DND-41 (cell line): ENCODE results near the gene OTUB1.
A peak's percentile ranks its signal among the peaks of the same experiment; 100 is the strongest.

Experiments used
- ATAC-seq: fragments of 200-7000 bp; cut with Tn5 transposase; 3 replicates; pipeline ENCODE4 v1.9.1; 2021; ENCODE audit warnings: low read depth; ENCODE audit not compliant: insufficient read depth
- DNase-seq: peaks from one replicate; pipeline ENCODE4 v3.0.0-alpha.2; 2020
- H2AFZ ChIP-seq: 2 replicates; pipeline ENCODE4 v1.6.0; 2012; ENCODE audit warnings: low read depth, low read length
- H3K27ac ChIP-seq: 2 replicates; pipeline ENCODE4 v1.5.1; 2012; ENCODE audit warnings: low read length, inconsistent platforms
- H3K27me3 ChIP-seq: fragments of 200-600 bp; sonication (generic); 2 replicates; pipeline ENCODE4 v1.6.0; 2012; ENCODE audit warnings: low read length, mild to moderate bottlenecking, inconsistent platforms; ENCODE audit not compliant: insufficient read depth, poor library complexity
- H3K36me3 ChIP-seq: 2 replicates; pipeline ENCODE4 v1.5.1; 2012; ENCODE audit warnings: low read length, inconsistent platforms; ENCODE audit not compliant: insufficient read depth
- H3K4me1 ChIP-seq: 2 replicates; pipeline ENCODE4 v1.5.1; 2012; ENCODE audit warnings: mild to moderate bottlenecking, low read length; ENCODE audit not compliant: insufficient read depth
- H3K4me2 ChIP-seq: 2 replicates; pipeline ENCODE4 v1.6.0; 2012; ENCODE audit warnings: mild to moderate bottlenecking, moderate library complexity, low read length, inconsistent platforms; ENCODE audit not compliant: insufficient read depth
- H3K4me3 ChIP-seq, 2 experiments: fragments of 200-600 bp in 1 of 2; shearing (Covaris generic) in 1 of 2; 2 replicates each; pipeline ENCODE4 v1.5.1; 2012 to 2016; ENCODE audit warnings: inconsistent platforms in 2 of 2, low read length in 2 of 2, mild to moderate bottlenecking in 2 of 2, low read depth in 1 of 2, moderate library complexity in 1 of 2
- H3K79me2 ChIP-seq: 2 replicates; pipeline ENCODE4 v1.6.0; 2012; ENCODE audit warnings: low read length, inconsistent platforms; ENCODE audit not compliant: insufficient read depth
- H3K9ac ChIP-seq: 2 replicates; pipeline ENCODE4 v1.6.0; 2012; ENCODE audit warnings: low read depth, mild to moderate bottlenecking, inconsistent platforms, low read length, moderate library complexity
- H3K9me3 ChIP-seq: 2 replicates; pipeline ENCODE4 v1.5.1; 2012; ENCODE audit warnings: low read length, moderate library complexity, mild to moderate bottlenecking, inconsistent platforms; ENCODE audit not compliant: insufficient read depth, severe bottlenecking
- H4K20me1 ChIP-seq: 2 replicates; pipeline ENCODE4 v1.6.0; 2012; ENCODE audit warnings: low read length; ENCODE audit not compliant: insufficient read depth
- EZH2 ChIP-seq: IDR thresholded peaks from 3 replicates; pipeline ENCODE4 v1.6.1; 2012; ENCODE audit warnings: borderline replicate concordance, low read depth, mild to moderate bottlenecking, moderate library complexity, low read length, inconsistent platforms; ENCODE audit not compliant: severe bottlenecking
- TF ChIP-seq, protein P1 (sequence below): IDR thresholded peaks from 2 replicates; pipeline ENCODE4 v1.5.1; 2012; ENCODE audit warnings: borderline replicate concordance, low read length, moderate library complexity, mild to moderate bottlenecking; ENCODE audit not compliant: poor library complexity, severe bottlenecking; ENCODE audit errors: extremely low read depth

OTUB1 gene

DNA sequence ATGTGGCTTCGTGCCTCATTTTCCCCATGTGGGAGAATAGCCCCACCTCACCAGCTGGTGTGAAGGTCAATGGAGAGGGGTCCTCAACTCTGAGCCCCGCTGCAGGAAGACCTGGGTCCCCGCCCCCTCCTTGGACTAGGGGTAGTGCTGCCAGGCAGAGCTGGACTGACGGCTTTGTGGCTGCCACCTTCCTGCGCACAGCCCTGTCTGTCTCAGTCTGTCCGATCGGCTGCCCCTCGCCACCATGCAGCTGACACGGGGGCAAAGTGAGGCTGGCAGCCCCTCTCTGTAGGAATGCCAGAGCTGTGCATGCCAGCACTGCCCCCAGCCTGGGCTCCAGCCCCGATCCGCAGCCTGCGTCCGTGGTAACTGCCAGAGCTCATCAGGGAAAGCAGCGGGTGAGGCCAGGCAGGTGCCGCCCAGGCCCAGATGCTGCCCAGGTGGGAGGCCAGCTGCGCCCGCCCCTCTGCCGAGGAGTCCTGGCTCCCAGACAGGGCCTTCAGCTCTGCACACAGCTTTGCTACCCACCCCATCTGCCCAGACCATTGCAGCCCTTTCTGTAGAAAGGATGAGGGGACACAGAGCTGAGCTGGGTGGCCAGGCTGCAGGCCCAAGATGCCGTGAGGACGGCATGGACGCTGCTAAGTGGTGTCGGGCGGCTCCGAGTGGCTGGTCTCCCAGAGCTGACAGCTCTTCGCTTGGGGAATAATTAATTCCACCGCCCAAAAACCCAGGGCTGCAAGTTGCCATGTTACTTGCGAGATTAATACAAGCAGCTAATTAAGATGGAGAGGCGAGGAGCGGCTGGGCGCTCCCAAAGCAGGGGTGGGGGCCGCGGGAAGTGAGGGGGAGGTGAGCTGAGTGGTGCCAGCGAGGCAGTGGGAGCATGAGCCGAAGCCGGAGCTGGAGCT lies 30.0 kb downstream of the OTUB1 start:
- H2AFZ ChIP-seq = no peak overlapping the region
- peaks cover 38% of the 10 kb centered on the region for H4K20me1 ChIP-seq
- TF ChIP-seq, protein P1, sequence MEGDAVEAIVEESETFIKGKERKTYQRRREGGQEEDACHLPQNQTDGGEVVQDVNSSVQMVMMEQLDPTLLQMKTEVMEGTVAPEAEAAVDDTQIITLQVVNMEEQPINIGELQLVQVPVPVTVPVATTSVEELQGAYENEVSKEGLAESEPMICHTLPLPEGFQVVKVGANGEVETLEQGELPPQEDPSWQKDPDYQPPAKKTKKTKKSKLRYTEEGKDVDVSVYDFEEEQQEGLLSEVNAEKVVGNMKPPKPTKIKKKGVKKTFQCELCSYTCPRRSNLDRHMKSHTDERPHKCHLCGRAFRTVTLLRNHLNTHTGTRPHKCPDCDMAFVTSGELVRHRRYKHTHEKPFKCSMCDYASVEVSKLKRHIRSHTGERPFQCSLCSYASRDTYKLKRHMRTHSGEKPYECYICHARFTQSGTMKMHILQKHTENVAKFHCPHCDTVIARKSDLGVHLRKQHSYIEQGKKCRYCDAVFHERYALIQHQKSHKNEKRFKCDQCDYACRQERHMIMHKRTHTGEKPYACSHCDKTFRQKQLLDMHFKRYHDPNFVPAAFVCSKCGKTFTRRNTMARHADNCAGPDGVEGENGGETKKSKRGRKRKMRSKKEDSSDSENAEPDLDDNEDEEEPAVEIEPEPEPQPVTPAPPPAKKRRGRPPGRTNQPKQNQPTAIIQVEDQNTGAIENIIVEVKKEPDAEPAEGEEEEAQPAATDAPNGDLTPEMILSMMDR = no peak
- 0 out of 3 replicates have a peak, but pooled peaks have one; percentile 8 for ATAC-seq
- H3K79me2 ChIP-seq = no peaks in the 10 kb centered on the region
- H3K4me1 ChIP-seq = no peaks in the 10 kb centered on the region
- no peak overlapping the region for H3K4me2 ChIP-seq
- H3K9ac ChIP-seq = no peak overlapping the region
- H3K27ac ChIP-seq = no peak overlapping the region
- DNase-seq = no peak
- H3K36me3 ChIP-seq = no peaks in the 10 kb centered on the region
- no peaks in the 10 kb centered on the region for H3K9me3 ChIP-seq
- no peaks in the 10 kb centered on the region for H3K27me3 ChIP-seq
- no peak overlapping the region for H3K4me3 ChIP-seq

DNA sequence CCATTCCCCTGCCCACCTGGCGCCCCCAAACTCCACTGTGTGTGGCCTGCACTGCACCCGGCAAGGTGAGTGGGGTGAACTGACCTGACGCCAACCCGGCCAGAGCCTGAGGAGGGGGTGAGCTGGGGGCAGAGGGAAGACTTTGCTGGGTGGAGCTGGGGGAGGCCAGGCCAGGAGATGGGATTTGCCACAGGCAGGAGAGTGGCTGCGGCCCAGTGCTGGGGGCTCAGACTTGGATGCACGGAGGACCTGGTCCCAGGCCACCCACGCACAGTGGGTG lies 31.6 kb downstream of the OTUB1 start:
- Histone ChIP-seq H2AFZ (no peak overlapping the region), H3K27ac (no peak overlapping the region), H3K27me3 (no peaks in the 10 kb centered on the region), H4K20me1 (peaks cover 44% of the 10 kb centered on the region), H3K4me2 (no peak overlapping the region), H3K9ac (no peak overlapping the region), H3K9me3 (no peaks in the 10 kb centered on the region), H3K4me3 (no peak overlapping the region), H3K4me1 (no peaks in the 10 kb centered on the region), H3K36me3 (no peaks in the 10 kb centered on the region), H3K79me2 (no peaks in the 10 kb centered on the region)
- ATAC-seq = no peak
- DNase-seq = no peak
- TF ChIP-seq, protein P1 = no peak
- TF ChIP-seq EZH2 = no peak

DNA sequence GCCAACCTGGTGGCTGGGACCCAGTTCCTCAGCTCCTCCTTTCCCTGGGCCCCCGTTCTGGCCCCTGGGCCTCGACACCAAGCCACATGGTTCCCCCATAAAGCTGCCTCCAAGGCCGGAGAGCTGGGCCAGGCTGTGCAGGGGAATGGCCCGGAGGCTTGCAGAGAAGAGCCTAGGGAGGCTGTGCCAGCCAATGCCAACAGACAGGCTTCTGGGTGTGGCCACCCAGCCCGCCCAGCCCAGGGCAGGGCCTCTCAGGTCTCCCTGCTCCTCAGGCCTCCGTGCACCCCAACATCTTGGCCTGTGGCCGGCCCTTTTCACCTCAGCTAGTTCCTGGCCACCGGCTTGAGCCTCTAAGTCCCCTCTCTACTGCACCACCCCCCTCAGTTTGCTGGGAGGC lies 32.1 kb downstream of the OTUB1 start:
- no peak overlapping the region for H2AFZ ChIP-seq
- H3K27ac ChIP-seq = no peak overlapping the region
- H3K27me3 ChIP-seq = no peaks in the 10 kb centered on the region
- H3K9ac ChIP-seq = no peak overlapping the region
- no peak overlapping the region for H3K4me3 ChIP-seq
- H3K36me3 ChIP-seq = no peaks in the 10 kb centered on the region
- H3K79me2 ChIP-seq = no peaks in the 10 kb centered on the region
- H3K4me1 ChIP-seq = no peaks in the 10 kb centered on the region
- no peak overlapping the region for H3K4me2 ChIP-seq
- H3K9me3 ChIP-seq = no peaks in the 10 kb centered on the region
- TF ChIP-seq, protein P1 = no peak
- TF ChIP-seq EZH2 = no peak
- DNase-seq = no peak
- no peak for ATAC-seq
- H4K20me1 ChIP-seq = peaks cover 44% of the 10 kb centered on the region
